CD4-positive, alpha-beta T cell treated with Interleukin-1 beta for 1 hour (primary cell): ENCODE data around the gene NIPBL.
"Not testable (repeated sequence)": the region's sequence is repeated elsewhere in the genome, so short reads cannot be mapped to it uniquely, and the experiment has no call there.

Experiments
- DNase-seq, 2 donors: peaks; one replicate each; pipeline ENCODE4 v3.0.0-alpha.2; 2020 to 2022

Gene NIPBL

GRCh38 chr5:36908544-36909260, 32.1 kb downstream of the NIPBL start:
- no peak for DNase-seq

GRCh38 chr5:36915653-36916052, 39.1 kb downstream of the NIPBL start:
- no peak for DNase-seq

GRCh38 chr5:36916614-36917013, 40.0 kb downstream of the NIPBL start:
- DNase-seq: not testable (repeated sequence)

- DNase-seq: not testable (repeated sequence)
Observed at GRCh38 chr5:36917358-36917757, 40.8 kb downstream of the NIPBL start.

- no peak for DNase-seq
Observed at GRCh38 chr5:36919238-36919637, 42.7 kb downstream of the NIPBL start.

GRCh38 chr5:36919650-36920049, 43.1 kb downstream of the NIPBL start:
- DNase-seq: no peak

- DNase-seq: no peak
Observed at GRCh38 chr5:36928947-36929346, 52.4 kb downstream of the NIPBL start.

- DNase-seq: no peak
Observed at GRCh38 chr5:36929438-36929837, 52.9 kb downstream of the NIPBL start.

- DNase-seq: no peak
Observed at GRCh38 chr5:36932056-36932455, 55.5 kb downstream of the NIPBL start.

GRCh38 chr5:36932699-36933098, 56.1 kb downstream of the NIPBL start:
- DNase-seq: no peak

- DNase-seq: no peak
Observed at GRCh38 chr5:36934740-36935356, 58.3 kb downstream of the NIPBL start.

GRCh38 chr5:36935805-36936204, 59.2 kb downstream of the NIPBL start:
- DNase-seq: no peak

GRCh38 chr5:36936309-36936708, 59.7 kb downstream of the NIPBL start:
- no peak for DNase-seq

GRCh38 chr5:36938129-36938528, 61.6 kb downstream of the NIPBL start:
- no peak for DNase-seq

- DNase-seq: no peak
Observed at GRCh38 chr5:36939969-36940858, 63.6 kb downstream of the NIPBL start.

- no peak for DNase-seq
Observed at GRCh38 chr5:36943584-36943983, 67.0 kb downstream of the NIPBL start.

GRCh38 chr5:36944024-36944423, 67.5 kb downstream of the NIPBL start:
- no peak for DNase-seq

- DNase-seq: peak in 1 of 2 donors; percentile 58
Observed at GRCh38 chr5:36944607-36945225, 68.1 kb downstream of the NIPBL start.

- DNase-seq: no peak
Observed at GRCh38 chr5:36945687-36946086, 69.1 kb downstream of the NIPBL start.

- DNase-seq: no peak
Observed at GRCh38 chr5:36946101-36946500, 69.5 kb downstream of the NIPBL start.

- no peak for DNase-seq
Observed at GRCh38 chr5:36948041-36948440, 71.5 kb downstream of the NIPBL start.

GRCh38 chr5:36948650-36949049, 72.1 kb downstream of the NIPBL start:
- no peak for DNase-seq

GRCh38 chr5:36949593-36949992, 73.0 kb downstream of the NIPBL start:
- no peak for DNase-seq
